GM18526 (cell line): Measurements from ENCODE around the gene MPHOSPH10.

Experiments
- POLR2A ChIP-seq: IDR thresholded peaks from 3 replicates; pipeline ENCODE4 v1.6.1; 2011; ENCODE audit not compliant: insufficient read length; ENCODE audit errors: extremely low read depth

MPHOSPH10 gene

GRCh38 chr2:71129114-71129901 lies 1.1 kb upstream of the MPHOSPH10 start:
- no peak for TF ChIP-seq POLR2A

DNA sequence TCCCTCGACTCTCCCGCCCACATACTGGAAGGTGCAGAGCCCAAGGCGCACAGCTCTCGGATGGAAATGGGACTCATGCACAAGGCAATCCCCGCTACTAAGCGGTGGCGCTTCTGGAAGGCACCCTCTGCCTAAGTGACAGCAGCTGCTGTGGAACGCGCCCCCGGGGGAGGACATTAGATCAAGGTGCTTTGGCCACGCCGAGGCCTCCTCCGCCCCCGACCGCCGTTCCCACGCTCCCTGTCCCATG lies 607 bp upstream of the MPHOSPH10 start:
- TF ChIP-seq POLR2A, result no peak

GRCh38 chr2:71130905-71131244 lies 441 bp downstream of the MPHOSPH10 start:
- no peak for TF ChIP-seq POLR2A

GRCh38 chr2:71133603-71134002 lies 3.2 kb downstream of the MPHOSPH10 start:
- TF ChIP-seq POLR2A, result no peak

GRCh38 chr2:71136174-71136573 lies 5.7 kb downstream of the MPHOSPH10 start:
- TF ChIP-seq POLR2A, result no peak

DNA sequence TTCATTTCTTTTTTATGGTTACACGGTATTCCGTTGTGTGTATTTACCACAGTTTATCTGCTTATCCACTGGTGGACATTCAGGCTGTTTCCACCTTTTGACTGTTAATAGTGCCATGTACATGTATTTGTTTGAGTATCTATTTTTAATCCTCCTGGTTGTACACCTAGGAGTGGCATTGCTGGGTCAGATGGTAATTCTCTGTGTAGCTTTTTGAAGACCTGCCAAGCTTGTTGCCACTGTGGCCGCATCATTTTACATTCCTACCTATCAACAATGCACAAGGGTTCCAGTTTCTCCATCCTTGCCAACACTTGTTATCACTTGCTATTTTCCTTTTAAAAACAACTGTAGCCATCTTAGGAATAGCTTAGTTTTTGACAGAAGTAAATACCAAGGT lies 13.3 kb downstream of the MPHOSPH10 start:
- no peak for TF ChIP-seq POLR2A

DNA sequence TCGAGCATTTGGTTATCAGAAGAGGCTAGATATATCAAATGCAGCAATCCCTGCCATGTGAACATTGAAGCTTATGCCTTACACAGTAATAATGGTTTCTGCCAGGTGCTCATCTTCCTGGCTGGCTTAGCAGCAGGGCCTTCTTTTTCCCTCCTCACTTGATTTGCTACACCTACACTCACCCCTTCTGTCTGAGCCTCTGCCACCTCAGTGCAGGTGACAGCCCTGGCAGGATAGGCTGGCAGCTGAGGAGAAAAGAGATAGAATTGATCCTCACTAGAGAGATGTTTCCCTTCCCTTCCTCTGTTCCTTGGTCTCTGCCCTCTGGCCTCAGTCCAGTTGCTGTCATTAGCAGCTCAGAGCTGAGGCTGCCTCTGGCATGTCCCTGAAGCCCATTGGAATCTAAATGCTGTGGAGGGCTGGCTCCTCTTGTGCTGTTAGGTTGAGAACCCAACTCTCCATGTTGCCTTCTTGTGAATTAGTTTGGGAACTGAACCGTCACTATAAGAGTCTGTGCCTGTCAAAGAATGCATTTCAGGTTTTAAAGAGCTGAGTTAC lies 18.2 kb downstream of the MPHOSPH10 start:
- TF ChIP-seq POLR2A, result no peak

DNA sequence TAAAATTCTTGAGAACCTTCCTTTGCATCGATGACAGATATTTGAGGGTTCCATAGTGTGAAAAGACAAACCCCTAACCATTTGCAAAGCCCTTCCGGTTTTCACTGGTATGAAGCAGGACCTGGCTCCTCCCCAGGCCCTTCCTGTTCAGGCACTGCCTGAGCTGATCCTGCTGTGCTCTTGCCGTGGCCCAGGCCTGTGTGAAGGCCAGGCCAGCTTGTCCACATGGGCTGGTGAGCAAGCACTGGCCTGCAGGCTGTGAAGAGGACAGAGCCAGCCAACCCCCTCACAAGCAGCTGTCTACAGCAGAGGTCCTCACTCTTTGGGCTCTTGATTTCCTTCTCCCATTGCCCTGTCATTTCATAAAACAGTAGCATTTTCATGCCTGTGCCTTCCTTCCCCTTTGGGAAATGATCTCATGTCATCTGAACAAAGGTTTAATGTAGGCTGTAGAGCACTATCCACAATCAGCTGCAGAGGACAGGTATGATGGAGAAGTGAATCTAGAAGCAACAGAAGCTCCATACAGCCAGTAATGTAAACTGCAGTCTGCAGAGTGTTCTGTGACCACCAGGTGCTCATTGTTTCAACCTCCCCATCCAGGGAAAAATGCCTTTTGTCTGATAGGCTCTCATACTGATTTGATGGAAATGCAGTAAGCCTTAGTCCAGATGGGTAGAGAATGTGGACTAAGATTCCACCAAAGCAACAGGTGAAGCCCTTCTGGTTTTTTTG lies 19.8 kb downstream of the MPHOSPH10 start:
- no peak for TF ChIP-seq POLR2A

GRCh38 chr2:71151620-71152019 lies 21.2 kb downstream of the MPHOSPH10 start:
- no peak for TF ChIP-seq POLR2A

- TF ChIP-seq POLR2A, result no peak
Measured at GRCh38 chr2:71153585-71154224, 23.3 kb downstream of the MPHOSPH10 start.

- TF ChIP-seq POLR2A, result no peak
Measured at GRCh38 chr2:71154279-71154678, 23.8 kb downstream of the MPHOSPH10 start.

DNA sequence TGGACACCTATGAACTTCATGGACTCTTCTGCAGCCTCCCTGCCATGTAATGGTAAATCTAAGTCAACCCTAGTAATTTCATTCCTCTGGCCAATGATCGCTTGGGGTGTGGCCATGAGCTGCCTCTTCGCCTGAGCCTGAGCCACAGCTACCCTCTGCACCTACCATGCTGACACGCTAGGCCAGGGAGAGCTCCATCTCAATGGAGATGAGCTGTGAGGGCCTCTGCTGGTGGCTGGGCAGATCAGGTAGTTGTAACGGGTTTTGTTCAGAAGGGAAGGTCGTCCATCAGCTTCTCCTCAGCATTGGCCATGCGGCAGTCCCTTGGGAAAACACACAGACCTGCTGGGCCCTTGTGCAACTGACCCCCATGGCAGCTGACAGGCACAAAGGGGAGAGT lies 24.4 kb downstream of the MPHOSPH10 start:
- no peak for TF ChIP-seq POLR2A

DNA sequence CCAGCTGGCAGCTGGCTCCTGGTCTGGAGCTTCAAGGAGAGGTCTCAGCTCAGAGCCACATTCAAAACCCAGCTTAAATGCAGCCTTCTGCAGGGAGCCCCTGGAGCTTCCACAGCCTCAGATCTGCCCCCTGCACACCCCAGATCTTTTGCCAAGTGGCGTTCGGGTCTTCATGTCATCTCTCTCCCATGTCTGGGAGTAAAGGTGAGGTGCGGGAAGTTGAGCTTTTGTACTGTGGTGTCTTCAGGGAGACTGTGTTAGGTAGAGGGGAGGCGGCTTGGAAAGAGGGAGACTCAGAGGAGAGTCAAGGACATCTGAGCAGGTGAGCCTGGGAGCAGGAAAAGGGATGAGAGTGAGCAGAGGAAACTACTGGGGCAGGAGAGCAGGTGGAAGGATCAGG lies 25.4 kb downstream of the MPHOSPH10 start:
- no peak for TF ChIP-seq POLR2A

- TF ChIP-seq POLR2A, result no peak
Measured at GRCh38 chr2:71156573-71156972, 26.1 kb downstream of the MPHOSPH10 start.

- TF ChIP-seq POLR2A, result no peak
Measured at GRCh38 chr2:71157124-71157793, 26.8 kb downstream of the MPHOSPH10 start.

DNA sequence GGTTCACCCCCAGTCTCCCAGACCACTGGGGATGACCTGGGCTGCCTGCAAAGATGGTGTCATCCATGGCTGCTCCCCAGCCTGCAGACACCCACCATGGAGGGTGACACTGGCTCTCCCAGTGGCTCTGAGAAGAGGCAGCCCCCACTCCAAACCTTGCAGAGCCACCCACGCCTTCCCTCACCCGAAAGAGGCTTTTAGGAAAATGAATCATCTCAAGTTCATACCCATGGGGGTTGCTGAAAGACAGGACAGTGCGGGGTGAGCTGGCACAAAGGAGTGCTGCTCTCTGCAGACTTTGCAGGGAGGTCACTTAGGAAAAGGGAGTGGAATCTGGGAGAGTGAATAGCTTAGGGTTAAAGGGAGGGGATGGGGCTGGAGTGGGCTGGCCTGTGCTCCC lies 36.4 kb downstream of the MPHOSPH10 start:
- TF ChIP-seq POLR2A, result no peak
